Measurements from ENCODE around the gene ARL2.
"Not testable (repeated sequence)": the region's sequence is repeated elsewhere in the genome, so short reads cannot be mapped to it uniquely, and the experiment has no call there.

ARL2 gene

DNA sequence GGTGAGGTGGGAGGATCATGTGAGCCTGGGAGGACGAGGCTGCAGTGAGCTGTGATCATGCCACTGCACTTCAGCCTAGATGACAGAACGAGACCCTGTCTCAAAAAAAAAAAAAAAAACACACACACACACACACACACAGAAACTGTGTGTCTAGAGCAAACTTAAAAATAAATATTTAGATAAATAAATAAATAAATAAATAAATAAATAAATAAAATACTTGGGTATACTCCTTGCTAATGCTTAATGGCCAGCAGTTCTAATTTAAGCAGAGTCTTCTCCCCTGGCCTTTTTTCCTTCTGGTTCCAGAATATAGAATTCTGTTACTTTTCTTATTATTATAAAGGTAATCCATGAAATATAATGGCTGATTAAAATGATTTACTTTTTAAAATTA is 5.1 kb upstream of the ARL2 start:
- no peak for DNase-seq

DNA sequence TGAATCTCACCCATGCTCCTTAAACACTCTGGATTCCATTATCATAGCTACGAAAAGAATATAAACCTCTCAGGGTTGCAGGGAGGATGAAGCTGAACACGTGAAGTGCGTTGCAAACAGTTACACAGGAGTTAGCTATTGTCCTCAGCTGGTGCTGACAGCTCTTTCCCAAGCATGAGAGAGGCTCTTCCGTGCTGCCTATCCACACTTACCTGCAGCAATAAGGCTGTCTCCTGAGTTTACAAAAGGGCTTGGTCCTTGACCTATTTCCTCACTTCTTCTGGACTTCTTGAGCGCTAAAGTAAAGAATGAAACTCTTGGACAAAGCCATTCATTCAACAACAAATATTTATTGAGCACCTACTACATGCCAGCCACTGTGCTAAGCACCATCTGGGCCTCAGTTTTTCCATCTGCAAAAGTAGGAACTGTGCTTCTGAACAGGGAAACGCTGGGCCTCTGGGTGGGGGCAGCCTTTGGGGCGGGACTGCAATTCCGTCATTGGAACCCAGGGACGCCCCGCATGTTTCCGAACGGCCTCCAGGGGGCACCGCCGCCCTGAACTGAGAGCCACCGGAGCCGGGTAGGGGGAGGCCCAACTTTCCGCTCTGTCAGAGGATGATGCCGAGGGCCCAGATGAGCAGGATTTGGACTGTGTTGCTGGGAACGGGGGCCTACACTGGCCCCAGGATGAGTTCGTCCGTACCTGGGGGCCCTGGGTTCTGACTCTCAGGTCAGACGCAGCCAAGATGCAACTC is 651 bp upstream of the ARL2 start:
- DNase-seq: peak; percentile 84

DNA sequence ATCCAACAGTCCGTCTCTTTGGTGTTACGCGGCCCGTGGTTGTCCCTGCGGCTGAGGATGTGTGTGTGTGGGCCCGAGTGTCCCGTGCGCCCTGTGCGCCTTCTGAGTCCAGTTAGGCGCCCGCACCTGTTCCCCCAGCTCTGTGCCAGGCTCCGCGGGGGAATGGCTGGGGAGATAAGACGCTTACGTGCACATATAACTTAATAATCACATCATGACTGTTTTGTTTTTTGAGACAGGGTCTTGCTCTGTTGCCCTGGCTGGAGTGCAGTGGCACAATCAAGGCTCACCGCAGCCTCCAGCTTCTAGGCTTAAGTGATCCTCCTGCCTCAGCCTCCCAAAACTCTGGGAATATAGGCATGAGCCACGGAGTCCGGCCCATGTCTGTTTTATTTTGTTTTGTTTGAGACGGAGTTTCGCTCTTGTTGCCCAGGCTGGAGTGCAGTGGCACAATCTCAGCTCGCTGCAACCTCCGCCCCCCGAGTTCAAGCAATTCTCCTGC is 817 bp downstream of the ARL2 start:
- peak; percentile 50 for DNase-seq

DNA sequence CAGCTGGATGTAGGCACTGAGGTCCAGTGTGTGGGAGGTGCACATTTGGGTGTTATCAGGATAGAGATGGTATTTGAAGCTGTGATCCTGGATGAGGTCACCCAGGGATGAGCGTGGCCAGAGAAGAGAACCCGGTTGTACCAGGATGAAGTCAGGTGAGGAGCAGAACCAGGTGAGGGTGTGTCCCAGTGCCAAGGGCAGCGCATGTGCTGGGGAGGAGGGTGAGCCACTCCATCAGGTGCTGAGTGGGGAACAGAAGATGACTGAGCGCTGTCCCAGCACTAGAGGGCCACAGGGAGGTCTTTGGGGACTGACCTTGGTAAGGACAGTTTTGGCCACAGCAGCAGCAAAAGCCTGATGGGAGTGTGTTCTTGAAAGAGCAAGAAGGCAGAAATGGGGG is 2.7 kb downstream of the ARL2 start:
- DNase-seq: no peak

DNA sequence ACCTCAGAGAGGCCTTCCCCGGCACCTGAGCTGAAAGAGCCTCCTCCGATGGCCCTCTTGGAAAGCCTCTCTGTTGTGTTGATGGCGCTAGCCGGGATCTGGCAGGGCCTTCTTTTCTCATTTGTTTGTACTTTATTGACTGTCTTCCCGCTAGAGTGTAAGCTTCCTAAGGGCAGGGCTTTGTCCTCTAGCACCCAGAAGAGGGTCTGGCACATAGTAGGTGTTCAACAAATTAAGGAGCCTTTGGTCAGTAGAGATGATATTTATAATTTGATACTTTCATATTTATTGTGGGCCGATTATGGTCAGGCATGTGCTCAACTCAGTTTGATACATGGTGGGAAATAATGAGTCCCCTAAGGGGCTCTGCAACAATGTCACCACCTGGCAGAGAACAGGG is 4.0 kb downstream of the ARL2 start:
- DNase-seq: no peak

DNA sequence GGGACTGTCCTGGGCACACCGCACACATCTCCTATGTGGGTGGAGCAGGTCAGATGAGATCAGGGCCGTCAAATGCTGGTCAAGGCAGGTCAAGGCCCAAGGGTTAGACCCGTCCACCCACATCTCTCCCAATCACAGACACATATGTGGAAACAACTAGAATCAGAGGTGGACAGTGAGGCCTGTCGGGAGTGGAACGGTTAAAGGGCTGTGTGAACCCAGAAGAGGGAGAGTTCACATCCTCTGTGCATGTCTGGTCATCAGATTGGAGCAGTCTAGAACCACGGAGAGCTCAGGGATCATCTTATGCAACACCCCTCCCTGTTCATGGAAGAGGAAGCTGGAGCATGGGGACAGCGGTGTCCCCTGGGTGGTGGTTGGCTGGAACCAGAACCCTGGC is 5.9 kb downstream of the ARL2 start:
- no peak for DNase-seq

DNA sequence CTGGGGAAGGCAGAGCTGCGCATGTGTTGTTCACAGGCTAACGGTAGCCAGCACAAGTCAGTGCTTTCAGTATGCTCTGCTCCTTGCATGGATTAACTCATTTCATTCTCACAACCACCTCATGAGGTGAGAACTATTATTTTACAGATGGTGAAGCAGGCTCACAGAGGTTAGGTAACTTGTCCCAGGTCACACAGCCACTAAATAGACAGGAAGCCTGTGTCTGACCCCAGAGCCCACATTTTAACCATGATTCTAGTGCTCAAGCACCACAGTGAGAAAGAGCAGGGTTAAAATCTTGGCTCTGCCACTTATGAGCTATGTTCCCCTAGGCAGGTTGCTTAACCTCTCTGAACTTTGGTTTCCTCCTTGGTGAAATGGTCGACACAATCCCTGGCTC is 7.0 kb downstream of the ARL2 start:
- DNase-seq: no peak

DNA sequence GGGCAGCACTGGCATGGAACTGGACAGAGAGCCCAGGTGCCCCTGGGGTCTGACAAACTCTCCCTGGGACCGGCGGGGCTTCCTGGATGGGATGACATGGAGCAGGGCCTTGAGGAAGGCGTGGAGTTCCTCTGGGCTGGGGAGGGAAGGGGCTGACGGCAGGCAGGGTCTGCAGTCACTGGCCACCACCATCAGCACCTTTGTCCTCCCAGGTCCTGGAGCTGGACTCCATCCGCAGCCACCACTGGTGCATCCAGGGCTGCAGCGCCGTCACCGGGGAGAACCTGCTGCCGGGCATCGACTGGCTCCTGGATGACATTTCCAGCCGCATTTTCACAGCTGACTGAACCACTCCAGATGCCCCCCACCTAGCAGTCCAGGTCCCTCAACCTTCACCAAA is 7.5 kb downstream of the ARL2 start:
- DNase-seq: no peak

DNA sequence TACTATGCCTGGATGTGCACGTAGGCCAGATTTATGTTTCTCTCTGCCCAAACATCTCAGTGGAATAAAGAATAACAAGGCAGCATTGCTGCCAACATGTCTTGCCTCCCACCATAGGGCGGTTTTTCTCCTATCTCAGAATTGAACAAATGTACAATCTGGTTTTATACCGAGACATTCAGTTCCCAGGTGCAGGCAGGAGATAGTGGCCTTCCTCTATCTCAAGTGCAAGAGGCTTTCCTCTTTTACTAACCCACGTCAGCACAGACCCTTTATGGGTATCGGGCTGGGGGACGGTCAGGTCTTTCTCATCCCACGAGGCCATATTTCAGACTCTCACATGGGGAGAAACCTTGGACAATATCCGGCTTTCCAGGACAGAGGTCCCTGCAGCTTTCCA is 9.5 kb downstream of the ARL2 start:
- not testable (repeated sequence) for DNase-seq

DNA sequence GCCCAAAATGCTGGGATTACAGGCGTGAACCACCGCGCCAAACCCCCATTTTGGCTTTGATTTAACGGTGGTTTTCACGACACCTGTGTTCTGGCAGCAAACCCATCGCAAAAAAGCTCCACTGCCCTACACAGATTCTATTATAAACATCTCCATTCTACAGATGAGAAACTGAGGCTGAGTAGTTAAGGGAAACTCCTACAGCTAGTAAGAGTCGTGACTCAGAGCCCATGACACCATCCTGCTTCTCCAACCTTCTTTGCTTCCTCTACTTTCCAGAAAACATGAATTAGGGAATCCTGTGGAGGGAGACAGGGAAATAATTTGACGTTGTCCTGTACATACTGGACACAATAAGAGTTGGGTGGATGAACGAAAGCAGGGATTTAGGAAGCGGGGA is 12.8 kb downstream of the ARL2 start:
- DNase-seq: no peak

DNA sequence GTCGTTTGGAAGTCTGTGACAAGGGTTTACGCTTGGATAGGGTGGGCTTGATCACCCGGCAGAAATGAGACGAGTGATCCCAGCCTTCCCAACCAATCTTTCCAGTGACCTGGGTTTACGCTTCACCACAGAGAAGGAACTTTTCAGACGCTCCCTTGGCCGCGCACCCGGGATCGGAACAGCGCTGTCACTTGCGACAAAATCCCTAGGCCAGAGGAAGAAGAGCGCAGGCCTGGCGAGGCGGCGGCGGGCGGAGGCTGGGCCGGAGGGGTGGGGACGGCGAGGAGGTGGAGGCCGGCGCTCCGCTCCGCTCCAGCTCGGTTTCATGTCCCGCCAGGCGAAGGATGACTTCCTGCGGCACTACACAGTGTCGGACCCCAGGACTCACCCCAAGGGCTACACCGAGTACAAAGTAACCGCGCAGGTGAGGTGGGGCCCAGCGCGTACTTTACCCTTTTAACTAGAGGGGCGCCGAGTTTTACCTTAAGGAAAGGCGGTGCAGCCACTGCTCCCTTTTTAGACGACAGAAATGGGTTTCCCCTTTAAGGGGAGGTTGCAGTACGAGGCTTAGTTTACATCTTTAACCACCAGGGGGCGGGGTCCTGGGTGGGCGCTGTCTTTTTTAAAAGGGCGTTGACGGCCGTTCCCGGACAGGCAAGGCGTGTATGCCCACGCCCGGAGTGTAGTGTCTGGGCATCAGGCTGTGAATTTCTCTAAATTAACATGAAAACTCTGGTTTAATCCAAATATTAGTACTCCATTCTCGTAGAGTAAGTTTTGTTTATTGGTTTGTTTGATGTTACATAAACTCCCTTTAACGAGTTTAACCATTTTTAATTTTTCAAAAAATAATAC is 13.5 kb downstream of the ARL2 start, which contains the start of gene SNX15:
TSS of gene SNX15 (plus strand) at position 227 of the 855 bp plus-strand sequence. CDS start at position 326, 99 bp downstream.
- DNase-seq: peak; percentile 97

DNA sequence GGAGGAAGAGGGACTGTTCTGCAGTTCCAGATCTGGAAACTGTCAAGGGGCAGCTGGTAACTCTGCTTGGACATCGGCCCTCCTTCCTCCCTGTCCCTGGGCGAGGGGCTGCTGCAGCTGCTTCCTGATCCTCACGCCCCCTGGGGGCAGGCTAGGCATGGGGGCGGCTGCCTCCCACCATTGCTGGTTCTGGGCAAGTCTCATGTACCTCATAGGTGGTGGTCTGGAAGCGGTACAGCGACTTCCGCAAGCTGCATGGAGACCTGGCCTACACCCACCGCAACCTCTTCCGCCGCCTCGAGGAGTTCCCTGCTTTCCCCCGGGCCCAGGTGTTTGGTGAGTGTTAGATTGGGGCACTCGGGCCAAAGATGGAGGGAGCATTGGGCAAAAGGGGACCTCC is 18.3 kb downstream of the ARL2 start:
- DNase-seq: no peak

DNA sequence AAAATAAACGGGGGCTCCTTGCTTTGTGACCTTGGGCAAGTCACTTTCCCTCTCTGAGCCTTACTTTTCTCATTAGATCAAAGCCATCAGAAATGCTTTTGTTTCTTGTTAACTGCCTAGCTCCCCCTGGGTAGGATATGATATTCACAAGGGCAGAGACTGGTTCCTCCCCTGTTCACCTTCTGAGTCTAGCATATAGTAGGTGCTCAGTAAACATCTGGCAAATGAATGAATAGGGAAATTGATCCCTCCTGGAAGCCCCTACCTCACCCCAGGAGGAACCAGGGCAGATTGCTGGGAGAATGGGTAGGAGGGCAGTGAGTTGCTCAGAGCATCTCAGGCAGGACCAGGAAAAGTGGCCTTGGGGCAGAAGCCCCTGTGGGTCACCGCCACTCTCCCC is 20.5 kb downstream of the ARL2 start:
- DNase-seq: no peak

DNA sequence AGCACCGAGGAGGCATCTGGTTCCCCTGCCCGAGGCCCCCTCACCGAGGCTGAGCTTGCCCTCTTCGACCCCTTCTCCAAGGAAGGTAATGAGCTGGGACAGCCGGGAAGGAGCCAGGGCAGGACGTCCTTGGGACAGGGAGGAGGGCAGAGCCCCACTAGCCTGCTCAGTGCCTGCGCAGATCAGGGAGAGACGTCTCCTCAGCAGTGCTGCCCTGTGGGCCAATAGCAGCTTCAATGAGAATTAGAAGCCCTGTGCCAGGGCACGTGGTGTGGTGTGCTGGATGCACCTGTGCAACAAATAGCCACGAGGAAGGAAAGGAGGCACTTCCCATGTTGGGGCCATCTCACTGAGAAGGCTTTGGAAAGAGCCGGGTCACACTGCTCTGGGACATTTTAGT is 21.6 kb downstream of the ARL2 start:
- DNase-seq: no peak

DNA sequence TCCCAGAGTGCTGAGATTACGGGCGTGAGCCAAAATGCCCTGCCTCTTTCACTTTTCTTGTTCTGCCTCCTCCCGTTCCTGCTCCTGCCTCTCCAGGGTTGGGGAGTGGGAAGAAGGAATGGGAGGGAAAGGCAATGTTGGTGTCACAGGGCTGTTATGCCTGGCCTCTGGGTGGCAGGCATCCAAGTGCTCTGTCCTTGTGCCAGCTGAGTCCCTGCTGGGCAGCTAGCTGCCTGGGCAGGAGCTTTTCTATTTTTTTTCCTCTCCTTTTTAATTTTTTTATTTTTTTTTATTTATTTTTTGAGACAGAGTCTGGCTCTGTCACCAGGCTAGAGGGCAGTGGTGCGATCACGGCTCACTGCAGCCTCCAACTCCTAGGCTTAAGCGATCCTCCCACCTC is 23.0 kb downstream of the ARL2 start:
- no peak for DNase-seq

DNA sequence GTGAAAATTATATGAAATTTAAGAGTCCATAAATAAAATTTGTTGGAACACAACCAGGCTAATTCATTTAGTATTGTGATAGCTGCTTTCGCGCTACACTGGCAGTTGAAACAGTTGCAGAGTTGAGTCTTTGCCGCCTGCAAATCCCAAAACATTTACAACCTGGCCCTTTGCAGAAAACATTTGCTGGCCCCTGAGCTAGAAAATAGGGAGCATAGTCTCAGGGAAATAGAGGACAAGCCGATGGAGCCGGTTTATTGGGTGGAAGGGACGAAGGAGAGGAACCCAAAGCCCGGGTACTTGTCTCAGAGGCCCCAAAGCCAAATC is 26.5 kb downstream of the ARL2 start:
- DNase-seq: no peak

DNA sequence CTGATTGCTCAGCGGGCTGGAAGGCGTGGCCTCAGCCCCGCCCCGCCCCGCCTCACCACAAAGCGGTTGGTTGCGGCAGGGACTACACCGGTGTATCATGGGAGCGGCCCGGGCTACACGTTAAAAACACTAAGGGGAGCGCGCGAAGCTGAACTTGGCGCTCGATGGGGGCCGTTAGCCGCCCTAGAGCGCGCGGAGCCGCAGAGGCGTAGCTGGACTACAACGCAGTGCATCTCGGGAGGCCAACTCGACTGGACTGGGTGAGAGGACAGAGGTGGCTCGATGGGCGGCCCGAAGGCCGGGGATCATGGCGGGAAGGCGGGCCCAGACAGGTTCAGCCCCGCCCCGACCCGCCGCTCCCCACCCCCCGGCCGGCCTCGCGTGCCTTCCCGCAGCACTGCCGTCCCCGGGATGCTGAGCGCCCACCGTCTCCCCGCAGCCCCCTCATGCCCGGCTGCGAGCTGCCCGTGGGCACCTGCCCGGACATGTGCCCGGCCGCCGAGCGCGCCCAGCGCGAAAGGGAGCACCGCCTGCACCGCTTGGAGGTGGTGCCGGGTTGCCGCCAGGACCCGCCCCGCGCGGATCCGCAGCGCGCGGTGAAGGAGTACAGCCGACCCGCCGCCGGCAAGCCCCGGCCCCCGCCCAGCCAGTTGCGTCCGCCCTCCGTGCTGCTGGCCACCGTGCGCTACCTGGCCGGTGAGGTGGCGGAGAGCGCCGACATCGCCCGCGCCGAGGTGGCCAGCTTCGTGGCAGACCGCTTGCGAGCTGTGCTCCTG is 27.1 kb downstream of the ARL2 start, which contains the start of gene SAC3D1:
TSS of gene SAC3D1 (plus strand) at position 364 of the 776 bp plus-strand sequence. CDS start at position 447, 83 bp downstream.
- DNase-seq: peak; percentile 98

DNA sequence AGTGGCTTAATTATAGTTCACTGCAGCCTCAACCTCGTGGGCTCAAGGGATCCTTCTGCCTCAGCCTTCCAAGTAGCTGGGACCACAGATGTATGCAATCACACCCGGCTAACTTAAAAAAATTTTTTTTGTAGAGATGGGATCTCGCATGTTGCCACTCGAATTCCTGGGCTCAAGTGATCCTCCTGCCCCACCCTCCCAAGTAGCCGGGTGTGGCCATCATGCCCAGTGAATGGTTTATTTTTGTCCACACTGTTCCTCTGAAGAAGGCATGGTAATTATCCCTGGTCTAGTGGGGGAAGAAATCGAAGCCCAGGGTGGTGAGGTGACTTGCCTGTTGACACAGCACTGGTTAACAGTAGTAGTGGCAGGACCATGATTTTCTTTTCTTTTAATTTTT is 28.9 kb downstream of the ARL2 start:
- no peak for DNase-seq

DNA sequence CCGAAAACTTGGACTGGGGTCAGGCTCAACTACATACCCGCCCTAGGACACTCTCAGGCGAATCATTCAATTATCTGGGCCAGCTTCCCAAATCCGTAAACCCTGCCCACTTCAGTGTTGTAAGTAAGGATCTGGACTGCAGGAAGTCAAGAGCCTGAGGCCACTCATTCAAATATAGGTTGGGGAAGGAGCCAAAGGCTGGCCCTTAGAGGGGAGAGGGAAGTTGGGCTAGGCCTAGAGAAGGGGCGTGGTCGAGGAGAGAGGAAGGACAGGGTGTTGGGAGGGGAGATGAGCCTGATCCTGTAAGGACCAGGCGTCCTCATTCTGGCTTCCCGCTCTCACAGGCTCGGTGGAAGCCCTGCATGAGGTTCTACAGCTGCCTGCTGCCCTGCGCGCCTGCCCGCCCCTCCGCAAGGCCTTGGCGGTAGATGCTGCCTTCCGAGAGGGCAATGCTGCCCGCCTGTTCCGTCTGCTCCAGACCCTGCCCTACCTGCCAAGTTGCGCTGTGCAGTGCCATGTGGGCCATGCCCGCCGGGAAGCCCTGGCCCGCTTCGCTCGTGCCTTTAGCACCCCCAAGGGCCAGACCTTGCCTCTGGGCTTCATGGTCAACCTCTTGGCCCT is 30.0 kb downstream of the ARL2 start:
- DNase-seq: no peak

DNA sequence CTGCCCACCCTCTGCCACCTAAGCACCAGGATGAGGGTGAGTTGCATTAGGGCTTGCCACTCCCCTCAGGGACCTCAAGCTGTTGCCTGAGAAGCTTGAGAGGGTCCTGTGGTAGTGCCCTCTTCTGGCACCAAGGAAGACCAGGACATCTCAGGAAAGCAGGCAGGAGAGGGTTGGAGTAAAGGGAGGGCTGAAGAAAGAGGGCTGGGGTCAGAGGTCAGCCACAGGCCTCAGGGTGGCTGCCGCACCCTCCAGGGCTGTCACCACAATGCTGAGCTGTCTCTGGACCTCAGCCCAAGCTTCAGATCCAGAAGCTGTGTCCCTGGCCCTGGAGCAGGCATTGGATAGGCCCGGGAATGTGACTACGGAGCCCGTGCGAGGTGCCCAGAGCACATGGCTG is 31.1 kb downstream of the ARL2 start:
- no peak for DNase-seq

DNA sequence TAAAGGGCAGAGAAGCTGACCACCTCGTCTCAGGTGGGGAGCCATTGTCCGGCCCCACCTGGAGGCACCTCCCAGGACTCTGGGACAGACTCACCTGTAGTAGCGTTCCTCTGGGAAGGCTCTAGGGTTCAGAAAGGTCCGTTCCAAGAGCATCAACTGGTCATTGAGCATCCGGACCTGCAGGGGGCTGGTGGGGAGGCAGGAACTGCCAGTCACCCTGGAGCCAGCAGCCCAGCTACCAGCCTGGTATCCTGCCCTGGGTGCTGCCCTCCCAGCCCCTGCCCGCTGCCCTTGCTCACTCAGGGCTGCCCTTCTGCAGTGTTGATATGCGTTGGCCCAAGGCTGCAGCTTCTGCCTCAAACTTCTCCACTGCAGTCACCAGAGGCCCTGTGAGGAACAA is 31.8 kb downstream of the ARL2 start:
- DNase-seq: no peak

DNA sequence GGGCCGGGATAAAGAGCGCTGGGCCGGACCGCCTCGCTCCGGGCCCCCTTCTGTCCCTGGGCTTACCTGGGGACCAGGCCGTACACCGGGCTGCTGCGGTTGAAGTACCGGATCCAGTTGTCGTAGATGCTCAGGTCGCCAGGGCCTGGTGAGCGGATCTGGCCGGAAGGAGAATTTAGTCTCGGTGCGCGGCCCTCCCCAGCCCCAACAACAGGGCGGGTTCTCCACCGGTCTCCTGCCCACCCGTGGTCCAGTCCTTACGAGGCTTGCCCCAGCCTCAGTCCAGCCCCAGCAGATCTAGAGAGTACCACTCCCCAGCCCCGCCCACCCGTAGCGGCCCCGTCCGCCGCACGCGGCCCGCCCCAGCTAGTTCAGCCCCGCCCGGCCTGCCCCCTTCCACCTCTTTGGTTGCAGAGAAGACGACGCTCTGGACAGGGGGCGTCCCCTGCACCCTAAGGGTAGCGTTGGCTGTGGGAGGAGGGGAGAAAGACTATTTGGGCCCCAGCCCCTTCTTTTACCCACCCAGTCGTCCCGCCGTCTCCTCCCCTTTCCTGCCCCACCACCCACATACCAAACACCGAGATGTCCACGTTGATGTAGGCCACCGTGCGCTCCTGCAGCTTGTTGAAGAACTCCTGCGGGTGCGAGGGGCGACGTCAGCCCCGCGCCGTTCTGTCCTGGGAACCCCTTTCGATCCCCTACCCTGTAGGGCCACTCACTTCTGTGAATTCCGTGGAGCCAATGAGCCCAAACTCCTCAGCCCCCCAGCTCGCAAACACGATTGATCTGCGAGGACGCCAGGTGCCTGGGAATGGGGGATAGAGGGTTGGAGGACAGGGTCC is 33.8 kb downstream of the ARL2 start:
- no peak for DNase-seq

Measured in NCI-H146 (cell line).